Thyroid gland (tissue), 4 donors: ENCODE data around the gene SEC16B. TPM values are rescaled to one million over a fixed set of nuclear protein-coding genes. Genes with fewer than 3 reads are reported as not detected.

Experiments used
- DNase-seq, 2 donors: peaks; one replicate each; pipeline ENCODE4 v3.0.0-alpha.2; 2019
- H3K27ac ChIP-seq, 3 donors: fragments of 200-600 bp; sonication (generic); 1 replicate in 2 of 3; 2 replicates in 1 of 3; pipeline ENCODE4 v1.5.1; 2016 to 2019; ENCODE audit warnings: mild to moderate bottlenecking in 1 of 3, moderate library complexity in 1 of 3
- H3K27me3 ChIP-seq: fragments of 200-600 bp; sonication (generic); one replicate; pipeline ENCODE4 v1.5.1; 2019
- H3K36me3 ChIP-seq, 2 donors: fragments of 200-600 bp; sonication (generic); one replicate each; pipeline ENCODE4 v1.5.1; 2016 to 2019
- H3K4me1 ChIP-seq, 2 donors: fragments of 200-600 bp; sonication (generic); one replicate each; pipeline ENCODE4 v1.5.1; 2017 to 2019
- H3K4me3 ChIP-seq, 3 donors: fragments of 200-600 bp; sonication (generic); replicated peaks in 1 of 3; 1 replicate in 2 of 3; 2 replicates in 1 of 3; pipeline ENCODE4 v1.5.1; 2016; ENCODE audit warnings: mild to moderate bottlenecking in 1 of 3
- H3K9me3 ChIP-seq: fragments of 200-600 bp; sonication (generic); one replicate; pipeline ENCODE4 v1.5.1; 2017
- CTCF ChIP-seq, 6 experiments: fragments of 200-600 bp in 3 of 6; fragments of 450-650 bp in 3 of 6; sonication (generic) in 3 of 6; IDR thresholded peaks; one replicate each; pipeline ENCODE4 v1.5.1; 2016 to 2019; ENCODE audit warnings: antibody characterized with exemption in 6 of 6, mild to moderate bottlenecking in 2 of 6, inconsistent platforms in 1 of 6, moderate library complexity in 1 of 6
- POLR2A ChIP-seq, 2 donors: fragments of 450-650 bp; IDR thresholded peaks; one replicate each; pipeline ENCODE4 v1.6.1; 2017; ENCODE audit warnings: antibody characterized with exemption in 2 of 2, mild to moderate bottlenecking in 2 of 2, moderate library complexity in 1 of 2
- WGBS, 2 donors: methylation state at CpG; one replicate each; pipeline ENCODE4 v1.1.5; 2017; 5-methylcytosine and 5-hydroxymethylcytosine counted together
- intact Hi-C: fragments of 100-400 bp; cut with DNase I; formaldehyde crosslinking; loops from one replicate; pipeline ENCODE4 v1.15.1; 2023
- total RNA-seq, 4 donors: library from RNA; depleted of rRNA; stranded (reverse); fragments of >200 nt; gene quantifications; one replicate each; pipeline ENCODE4 v1.2.3, GENCODE V29; 2016

Gene SEC16B
- total RNA-seq, 4 donors from 2014 or later, result 3.8 to 12.8 (median 6.2) TPM

GRCh38 chr1:177978530-177978929, 8.7 kb upstream of the SEC16B start:
- H3K36me3 ChIP-seq, result no peaks in the 10 kb centered on the region
- intact Hi-C loops, result no loop called here
- no peaks in the 10 kb centered on the region for H3K4me1 ChIP-seq
- no peak overlapping the region for H3K27ac ChIP-seq
- no peaks in the 10 kb centered on the region for H3K9me3 ChIP-seq
- no peak for DNase-seq
- TF ChIP-seq CTCF (IDR thresholded peaks at IDR 0.05), result no peak
- TF ChIP-seq POLR2A (IDR thresholded peaks at IDR 0.05), result no peak
- no peak overlapping the region for H3K4me3 ChIP-seq
- no peaks in the 10 kb centered on the region for H3K27me3 ChIP-seq
- WGBS, 2 donors, result 95 to 98% methylated on average over 1 of the region's 1 CpG

- 95% methylated on average over 1 of the region's 1 CpG for WGBS, 2 donors
- TF ChIP-seq CTCF (IDR thresholded peaks at IDR 0.05) (no peak), POLR2A (IDR thresholded peaks at IDR 0.05) (no peak)
- Histone ChIP-seq H3K27ac (no peak overlapping the region), H3K4me1 (no peaks in the 10 kb centered on the region), H3K27me3 (no peaks in the 10 kb centered on the region), H3K36me3 (no peaks in the 10 kb centered on the region), H3K4me3 (no peak overlapping the region), H3K9me3 (no peaks in the 10 kb centered on the region)
- DNase-seq, result no peak
- intact Hi-C loops, result no loop called here
These were observed 7.3 kb upstream of the SEC16B start for GRCh38 chr1:177977141-177977540.

- Histone ChIP-seq H3K4me1 (no peaks in the 10 kb centered on the region), H3K4me3 (no peak overlapping the region), H3K9me3 (no peaks in the 10 kb centered on the region), H3K27ac (no peak overlapping the region), H3K36me3 (no peaks in the 10 kb centered on the region), H3K27me3 (no peaks in the 10 kb centered on the region)
- no peak for TF ChIP-seq POLR2A (IDR thresholded peaks at IDR 0.05)
- TF ChIP-seq CTCF (IDR thresholded peaks at IDR 0.05), result no peak
- intact Hi-C loops, result no loop called here
- no peak for DNase-seq
These were observed 6.7 kb upstream of the SEC16B start for GRCh38 chr1:177976596-177976995.

- H3K9me3 ChIP-seq, result no peaks in the 10 kb centered on the region
- H3K36me3 ChIP-seq, result no peaks in the 10 kb centered on the region
- TF ChIP-seq POLR2A (IDR thresholded peaks at IDR 0.05) (no peak), CTCF (IDR thresholded peaks at IDR 0.05) (no peak)
- DNase-seq, result no peak
- intact Hi-C loops, result no loop called here
- WGBS, 2 donors, result 72 to 78% methylated on average over 5 of the region's 5 CpGs
- no peaks in the 10 kb centered on the region for H3K27me3 ChIP-seq
- no peak overlapping the region for H3K4me3 ChIP-seq
- H3K27ac ChIP-seq, result no peak overlapping the region
- no peaks in the 10 kb centered on the region for H3K4me1 ChIP-seq
These were observed 6.0 kb upstream of the SEC16B start for GRCh38 chr1:177975588-177976495.

GRCh38 chr1:177973585-177973984, 3.7 kb upstream of the SEC16B start:
- no peak for DNase-seq
- TF ChIP-seq POLR2A (IDR thresholded peaks at IDR 0.05), result no peak
- no peak for TF ChIP-seq CTCF (IDR thresholded peaks at IDR 0.05)
- Histone ChIP-seq H3K36me3 (no peaks in the 10 kb centered on the region), H3K27ac (no peak overlapping the region), H3K4me1 (no peaks in the 10 kb centered on the region), H3K9me3 (no peaks in the 10 kb centered on the region), H3K27me3 (no peaks in the 10 kb centered on the region), H3K4me3 (no peak overlapping the region)
- 90% methylated on average over 3 of the region's 3 CpGs for WGBS, 2 donors
- intact Hi-C loops, result no loop called here
